ENCODE data around the gene RASA3.

DNA sequence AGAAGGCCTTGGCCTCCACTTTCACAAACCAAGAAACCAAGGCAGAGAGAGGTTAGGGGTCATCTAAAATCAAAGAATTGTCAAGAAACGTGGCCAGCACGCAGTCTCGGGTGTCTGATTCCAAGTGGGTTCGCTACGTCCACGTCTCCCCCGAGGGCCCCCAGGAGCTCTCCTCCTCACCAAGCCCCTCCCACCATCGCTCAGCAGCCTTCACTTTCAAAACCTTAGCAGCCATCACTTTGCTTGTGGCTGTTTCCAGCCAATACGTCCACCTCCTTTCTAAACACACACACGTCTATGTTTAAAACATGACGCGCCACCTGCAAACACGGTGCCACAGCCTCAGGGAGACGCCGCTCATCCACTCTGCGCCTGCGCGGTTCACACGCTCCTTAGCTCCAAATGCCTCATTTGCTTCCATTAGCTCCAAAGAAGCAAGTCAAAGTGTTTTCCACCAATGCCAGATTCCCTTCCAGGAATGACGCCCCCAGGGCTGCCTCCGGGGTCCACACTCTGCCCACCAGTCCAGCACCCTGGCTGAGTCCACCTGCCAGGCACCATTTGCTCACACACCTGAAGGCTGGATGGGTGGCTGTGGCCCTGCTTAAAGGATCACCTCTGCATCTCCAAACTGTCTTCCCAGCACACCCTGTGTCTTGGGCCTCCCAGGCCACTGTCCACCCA is 5.5 kb downstream of the RASA3 start:
- TF ChIP-seq RCOR1 (IDR thresholded peaks at IDR 0.05; ENCODE audit: insufficient replicate concordance, low read length) (no peak), CHD1 (IDR thresholded peaks at IDR 0.05; ENCODE audit: low read depth, low read length) (no peak), POLR2A (IDR thresholded peaks at IDR 0.05; ENCODE audit: low read depth, low read length) (no peak), CTCF (conservative IDR thresholded peaks at IDR 0.05; ENCODE audit: low read depth, low read length) (no peak), NFE2L2 (IDR thresholded peaks at IDR 0.05; ENCODE audit: low read depth, low read length) (no peak), MAFK (IDR thresholded peaks at IDR 0.05; ENCODE audit: low read depth, low read length) (no peak), SMC3 (IDR thresholded peaks at IDR 0.05; ENCODE audit: low read depth, low read length) (no peak), CEBPB (IDR thresholded peaks at IDR 0.05; ENCODE audit: low read depth, low read length) (no peak), MAZ (IDR thresholded peaks at IDR 0.05; ENCODE audit: borderline replicate concordance, low read depth, low read length) (no peak)

Data from IMR-90 (cell line).